GM19395 (cell line): ENCODE data around the gene PCDHB11.
"Not testable (repeated sequence)": the region's sequence is repeated elsewhere in the genome, so short reads cannot be mapped to it uniquely, and the experiment has no call there.

Source experiments
- ATAC-seq: cut with Tn5 transposase; IDR thresholded peaks from one replicate; pipeline ENCODE4 v1.9.1; 2021; ENCODE audit warnings: mild to moderate bottlenecking, moderate library complexity; ENCODE audit not compliant: unreplicated experiment

PCDHB11 gene

DNA sequence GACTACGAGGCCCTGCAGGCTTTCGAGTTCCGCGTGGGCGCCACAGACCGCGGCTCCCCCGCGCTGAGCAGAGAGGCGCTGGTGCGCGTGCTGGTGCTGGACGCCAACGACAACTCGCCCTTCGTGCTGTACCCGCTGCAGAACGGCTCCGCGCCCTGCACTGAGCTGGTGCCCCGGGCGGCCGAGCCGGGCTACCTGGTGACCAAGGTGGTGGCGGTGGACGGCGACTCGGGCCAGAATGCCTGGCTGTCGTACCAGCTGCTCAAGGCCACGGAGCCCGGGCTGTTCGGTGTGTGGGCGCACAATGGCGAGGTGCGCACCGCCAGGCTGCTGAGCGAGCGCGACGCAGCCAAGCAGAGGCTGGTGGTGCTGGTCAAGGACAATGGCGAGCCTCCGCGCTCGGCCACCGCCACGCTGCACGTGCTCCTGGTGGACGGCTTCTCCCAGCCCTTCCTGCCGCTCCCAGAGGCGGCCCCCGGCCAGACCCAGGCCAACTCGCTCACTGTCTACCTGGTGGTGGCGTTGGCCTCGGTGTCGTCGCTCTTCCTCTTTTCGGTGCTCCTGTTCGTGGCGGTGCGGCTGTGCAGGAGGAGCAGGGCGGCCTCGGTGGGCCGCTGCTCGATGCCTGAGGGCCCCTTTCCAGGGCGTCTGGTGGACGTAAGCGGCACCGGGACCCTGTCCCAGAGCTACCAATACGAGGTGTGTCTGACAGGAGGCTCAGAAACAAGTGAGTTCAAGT lies 15.1 kb upstream of the PCDHB11 start:
- not testable (repeated sequence) for ATAC-seq

DNA sequence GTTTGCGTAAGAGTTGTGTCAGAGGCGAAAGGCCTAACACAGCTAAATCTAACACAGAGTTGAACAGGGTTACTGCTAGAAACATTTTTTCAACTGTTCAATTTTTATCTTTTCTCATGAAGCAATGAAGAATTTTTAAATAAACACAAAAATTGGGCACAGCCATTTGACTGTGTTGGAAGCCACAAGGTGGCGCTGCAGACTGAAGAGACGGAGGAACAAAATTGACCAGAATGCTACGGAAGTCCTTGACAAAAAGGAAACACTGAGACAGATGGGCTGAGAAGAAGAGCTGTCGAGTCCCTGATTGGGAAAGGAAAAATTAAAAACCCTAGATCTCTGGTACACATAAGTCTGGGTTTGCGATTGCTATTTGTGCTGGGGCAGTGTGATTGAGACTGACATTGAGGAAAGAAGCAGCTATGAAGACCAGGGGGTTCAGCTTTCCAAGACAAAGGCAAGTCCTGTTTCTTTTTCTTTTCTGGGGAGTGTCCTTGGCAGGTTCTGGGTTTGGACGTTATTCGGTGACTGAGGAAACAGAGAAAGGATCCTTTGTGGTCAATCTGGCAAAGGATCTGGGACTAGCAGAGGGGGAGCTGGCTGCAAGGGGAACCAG lies 12.4 kb upstream of the PCDHB11 start, which contains the start of gene PCDHB9:
TSS of gene PCDHB9 (plus strand) at position 265 of the 616 bp plus-strand sequence. CDS start at position 423, 158 bp downstream.
- no peak for ATAC-seq

DNA sequence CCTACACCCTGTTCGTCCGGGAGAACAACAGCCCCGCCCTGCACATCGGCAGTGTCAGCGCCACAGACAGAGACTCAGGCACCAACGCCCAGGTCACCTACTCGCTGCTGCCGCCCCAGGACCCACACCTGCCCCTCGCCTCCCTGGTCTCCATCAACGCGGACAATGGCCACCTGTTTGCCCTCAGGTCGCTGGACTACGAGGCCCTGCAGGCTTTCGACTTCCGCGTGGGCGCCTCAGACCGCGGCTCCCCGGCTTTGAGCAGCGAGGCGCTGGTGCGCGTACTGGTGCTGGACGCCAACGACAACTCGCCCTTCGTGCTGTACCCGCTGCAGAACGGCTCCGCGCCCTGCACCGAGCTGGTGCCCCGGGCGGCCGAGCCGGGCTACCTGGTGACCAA lies 10.7 kb upstream of the PCDHB11 start:
- ATAC-seq: not testable (repeated sequence)

DNA sequence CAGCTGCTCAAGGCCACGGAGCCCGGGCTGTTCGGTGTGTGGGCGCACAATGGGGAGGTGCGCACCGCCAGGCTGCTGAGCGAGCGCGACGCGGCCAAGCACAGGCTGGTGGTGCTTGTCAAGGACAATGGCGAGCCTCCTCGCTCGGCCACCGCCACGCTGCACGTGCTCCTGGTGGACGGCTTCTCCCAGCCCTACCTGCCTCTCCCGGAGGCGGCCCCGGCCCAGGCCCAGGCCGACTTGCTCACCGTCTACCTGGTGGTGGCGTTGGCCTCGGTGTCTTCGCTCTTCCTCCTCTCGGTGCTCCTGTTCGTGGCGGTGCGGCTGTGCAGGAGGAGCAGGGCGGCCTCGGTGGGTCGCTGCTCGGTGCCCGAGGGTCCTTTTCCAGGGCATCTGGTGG lies 10.3 kb upstream of the PCDHB11 start:
- ATAC-seq: not testable (repeated sequence)

- ATAC-seq: no peak
Measured at GRCh38 chr5:141192110-141192725, 7.2 kb upstream of the PCDHB11 start, which contains the start of gene PCDHB10. PCDHB10 (plus strand) TSS chr5:141192353; CDS start chr5:141192553, 200 bp downstream.

DNA sequence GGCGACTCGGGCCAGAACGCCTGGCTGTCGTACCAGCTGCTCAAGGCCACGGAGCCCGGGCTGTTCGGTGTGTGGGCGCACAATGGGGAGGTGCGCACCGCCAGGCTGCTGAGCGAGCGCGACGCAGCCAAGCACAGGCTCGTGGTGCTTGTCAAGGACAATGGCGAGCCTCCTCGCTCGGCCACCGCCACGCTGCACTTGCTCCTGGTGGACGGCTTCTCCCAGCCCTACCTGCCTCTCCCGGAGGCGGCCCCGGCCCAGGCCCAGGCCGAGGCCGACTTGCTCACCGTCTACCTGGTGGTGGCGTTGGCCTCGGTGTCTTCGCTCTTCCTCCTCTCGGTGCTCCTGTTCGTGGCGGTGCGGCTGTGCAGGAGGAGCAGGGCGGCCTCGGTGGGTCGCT lies 5.1 kb upstream of the PCDHB11 start:
- ATAC-seq: not testable (repeated sequence)

- no peak for ATAC-seq
Measured at GRCh38 chr5:141196363-141196762, 3.1 kb upstream of the PCDHB11 start.

DNA sequence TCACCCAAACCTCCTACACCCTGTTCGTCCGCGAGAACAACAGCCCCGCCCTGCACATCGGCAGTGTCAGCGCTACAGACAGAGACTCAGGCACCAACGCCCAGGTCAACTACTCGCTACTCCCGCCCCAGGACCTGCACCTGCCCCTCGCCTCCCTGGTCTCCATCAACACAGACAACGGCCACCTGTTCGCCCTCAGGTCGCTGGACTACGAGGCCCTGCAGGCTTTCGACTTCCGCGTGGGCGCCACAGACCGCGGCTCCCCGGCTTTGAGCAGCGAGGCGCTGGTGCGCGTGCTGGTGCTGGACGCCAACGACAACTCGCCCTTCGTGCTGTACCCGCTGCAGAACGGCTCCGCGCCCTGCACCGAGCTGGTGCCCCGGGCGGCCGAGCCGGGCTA lies 1.7 kb downstream of the PCDHB11 start:
- not testable (repeated sequence) for ATAC-seq

DNA sequence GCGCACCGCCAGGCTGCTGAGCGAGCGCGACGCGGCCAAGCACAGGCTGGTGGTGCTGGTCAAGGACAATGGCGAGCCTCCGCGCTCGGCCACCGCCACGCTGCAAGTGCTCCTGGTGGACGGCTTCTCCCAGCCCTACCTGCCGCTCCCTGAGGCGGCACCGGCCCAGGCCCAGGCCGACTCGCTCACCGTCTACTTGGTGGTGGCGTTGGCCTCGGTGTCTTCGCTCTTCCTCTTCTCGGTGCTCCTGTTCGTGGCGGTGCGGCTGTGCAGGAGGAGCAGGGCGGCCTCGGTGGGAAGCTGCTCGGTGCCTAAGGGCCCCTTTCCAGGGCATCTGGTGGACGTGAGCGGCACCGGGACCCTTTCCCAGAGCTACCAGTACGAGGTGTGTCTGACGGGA lies 2.2 kb downstream of the PCDHB11 start:
- not testable (repeated sequence) for ATAC-seq

- no peak for ATAC-seq
Measured at GRCh38 chr5:141208478-141208877, 9.1 kb downstream of the PCDHB11 start, which contains the start of gene PCDHB12. PCDHB12 (plus strand) TSS chr5:141208719; CDS start chr5:141208908, 189 bp downstream.

DNA sequence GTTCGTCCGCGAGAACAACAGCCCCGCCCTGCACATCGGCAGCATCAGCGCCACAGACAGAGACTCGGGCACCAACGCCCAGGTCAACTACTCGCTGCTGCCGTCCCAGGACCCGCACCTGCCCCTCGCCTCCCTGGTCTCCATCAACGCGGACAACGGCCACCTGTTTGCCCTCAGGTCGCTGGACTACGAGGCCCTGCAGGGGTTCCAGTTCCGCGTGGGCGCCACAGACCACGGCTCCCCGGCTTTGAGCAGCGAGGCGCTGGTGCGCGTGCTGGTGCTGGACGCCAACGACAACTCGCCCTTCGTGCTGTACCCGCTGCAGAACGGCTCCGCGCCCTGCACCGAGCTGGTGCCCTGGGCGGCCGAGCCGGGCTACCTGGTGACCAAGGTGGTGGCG lies 10.9 kb downstream of the PCDHB11 start:
- not testable (repeated sequence) for ATAC-seq

- not testable (repeated sequence) for ATAC-seq
Measured at GRCh38 chr5:141210849-141211248, 11.4 kb downstream of the PCDHB11 start.

DNA sequence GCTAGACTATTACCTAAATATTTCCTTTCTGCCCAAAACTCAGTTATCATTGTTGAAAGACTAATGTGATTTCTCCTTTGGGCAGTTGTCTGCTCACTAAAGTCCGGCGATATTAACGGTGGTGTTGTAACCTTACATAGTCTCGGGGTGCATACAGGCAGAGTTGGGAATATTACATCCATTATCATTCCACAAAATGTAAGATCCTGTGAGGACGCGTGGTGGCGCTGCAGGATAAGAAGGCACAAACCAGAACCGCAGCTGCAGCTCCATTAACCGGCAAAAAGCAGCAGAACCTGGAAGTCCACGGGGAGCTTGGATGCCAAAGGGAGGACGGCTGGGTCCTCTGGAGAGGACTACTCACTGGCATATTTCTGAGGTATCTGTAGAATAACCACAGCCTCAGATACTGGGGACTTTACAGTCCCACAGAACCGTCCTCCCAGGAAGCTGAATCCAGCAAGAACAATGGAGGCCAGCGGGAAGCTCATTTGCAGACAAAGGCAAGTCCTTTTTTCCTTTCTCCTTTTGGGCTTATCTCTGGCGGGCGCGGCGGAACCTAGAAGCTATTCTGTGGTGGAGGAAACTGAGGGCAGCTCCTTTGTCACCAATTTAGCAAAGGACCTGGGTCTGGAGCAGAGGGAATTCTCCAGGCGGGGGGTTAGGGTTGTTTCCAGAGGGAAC lies 14.4 kb downstream of the PCDHB11 start, which contains the start of gene PCDHB13:
TSS of gene PCDHB13 (plus strand) at position 264 of the 684 bp plus-strand sequence. CDS start at position 469, 205 bp downstream.
- ATAC-seq: not testable (repeated sequence)

GRCh38 chr5:141214583-141214982 lies 15.2 kb downstream of the PCDHB11 start:
- not testable (repeated sequence) for ATAC-seq

- not testable (repeated sequence) for ATAC-seq
Measured at GRCh38 chr5:141215504-141215903, 16.1 kb downstream of the PCDHB11 start.

DNA sequence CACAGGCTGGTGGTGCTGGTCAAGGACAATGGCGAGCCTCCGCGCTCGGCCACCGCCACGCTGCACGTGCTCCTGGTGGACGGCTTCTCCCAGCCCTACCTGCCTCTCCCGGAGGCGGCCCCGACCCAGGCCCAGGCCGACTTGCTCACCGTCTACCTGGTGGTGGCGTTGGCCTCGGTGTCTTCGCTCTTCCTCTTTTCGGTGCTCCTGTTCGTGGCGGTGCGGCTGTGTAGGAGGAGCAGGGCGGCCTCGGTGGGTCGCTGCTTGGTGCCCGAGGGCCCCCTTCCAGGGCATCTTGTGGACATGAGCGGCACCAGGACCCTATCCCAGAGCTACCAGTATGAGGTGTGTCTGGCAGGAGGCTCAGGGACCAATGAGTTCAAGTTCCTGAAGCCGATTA lies 16.6 kb downstream of the PCDHB11 start:
- ATAC-seq: not testable (repeated sequence)

GRCh38 chr5:141223112-141223783 lies 23.8 kb downstream of the PCDHB11 start, which contains the start of gene PCDHB14:
PCDHB14 (plus strand) TSS chr5:141223343; CDS start chr5:141223506, 163 bp downstream.
- ATAC-seq: no peak

DNA sequence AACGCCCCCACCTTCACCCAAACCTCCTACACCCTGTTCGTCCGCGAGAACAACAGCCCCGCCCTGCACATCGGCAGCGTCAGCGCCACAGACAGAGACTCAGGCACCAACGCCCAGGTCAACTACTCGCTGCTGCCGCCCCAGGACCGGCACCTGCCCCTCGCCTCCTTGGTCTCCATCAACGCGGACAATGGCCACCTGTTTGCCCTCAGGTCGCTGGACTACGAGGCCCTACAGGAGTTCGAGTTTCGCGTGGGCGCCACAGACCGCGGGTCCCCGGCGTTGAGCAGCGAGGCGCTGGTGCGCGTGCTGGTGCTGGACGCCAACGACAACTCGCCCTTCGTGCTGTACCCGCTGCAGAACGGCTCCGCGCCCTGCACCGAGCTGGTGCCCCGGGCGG lies 25.4 kb downstream of the PCDHB11 start:
- not testable (repeated sequence) for ATAC-seq

DNA sequence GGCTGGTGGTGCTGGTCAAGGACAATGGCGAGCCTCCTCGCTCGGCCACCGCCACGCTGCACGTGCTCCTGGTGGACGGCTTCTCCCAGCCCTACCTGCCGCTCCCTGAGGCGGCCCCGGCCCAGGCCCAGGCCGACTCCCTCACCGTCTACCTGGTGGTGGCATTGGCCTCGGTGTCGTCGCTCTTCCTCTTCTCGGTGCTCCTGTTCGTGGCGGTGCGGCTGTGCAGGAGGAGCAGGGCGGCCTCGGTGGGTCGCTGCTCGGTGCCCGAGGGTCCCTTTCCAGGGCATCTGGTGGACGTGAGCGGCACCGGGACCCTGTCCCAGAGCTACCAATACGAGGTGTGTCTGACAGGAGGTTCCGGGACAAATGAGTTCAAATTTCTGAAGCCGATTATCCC lies 26.0 kb downstream of the PCDHB11 start:
- ATAC-seq: not testable (repeated sequence)

GRCh38 chr5:141234109-141234667 lies 34.8 kb downstream of the PCDHB11 start:
- ATAC-seq: no peak
